Measurements from ENCODE around the gene NR2F2. TPM values are rescaled to one million over a fixed set of nuclear protein-coding genes. Genes with fewer than 3 reads are reported as not detected.

NR2F2 gene
- total RNA-seq, 4 donors from 2014 or later = 18.3 to 30.2 (median 20.4) TPM

DNA sequence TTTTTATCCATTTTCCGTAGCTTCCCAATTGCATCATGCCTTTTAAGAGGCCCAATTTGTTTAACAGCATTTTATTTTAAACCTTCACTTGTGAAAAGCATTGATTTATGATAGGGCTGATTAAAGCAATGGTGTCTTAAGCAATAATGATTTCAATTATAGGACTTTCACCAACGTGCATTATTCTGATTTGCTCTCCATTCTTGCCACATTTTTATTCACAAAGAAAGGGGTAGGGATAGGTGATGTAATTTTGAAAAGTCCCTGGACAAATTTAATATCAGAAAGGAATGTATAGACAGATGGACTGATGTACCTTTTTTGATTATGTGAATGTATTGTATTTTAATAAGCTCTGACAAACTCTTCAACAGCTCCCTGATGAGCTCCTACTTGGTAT, 37.9 kb upstream of the NR2F2 start:
- Histone ChIP-seq H3K4me1 (no peaks in the 10 kb centered on the region), H3K27me3 (no peaks in the 10 kb centered on the region), H3K9me3 (no peaks in the 10 kb centered on the region), H3K27ac (no peak overlapping the region), H3K4me3 (replicated peaks in 1 of 3) (no peak overlapping the region), H3K36me3 (no peaks in the 10 kb centered on the region)
- DNase-seq = no peak
- intact Hi-C loops (cut with DNase I) = no loop called here
- WGBS, 2 donors = 78% methylated on average over 2 of the region's 2 CpGs
- no peak for TF ChIP-seq POLR2A (IDR thresholded peaks at IDR 0.05)
- TF ChIP-seq, protein P1, sequence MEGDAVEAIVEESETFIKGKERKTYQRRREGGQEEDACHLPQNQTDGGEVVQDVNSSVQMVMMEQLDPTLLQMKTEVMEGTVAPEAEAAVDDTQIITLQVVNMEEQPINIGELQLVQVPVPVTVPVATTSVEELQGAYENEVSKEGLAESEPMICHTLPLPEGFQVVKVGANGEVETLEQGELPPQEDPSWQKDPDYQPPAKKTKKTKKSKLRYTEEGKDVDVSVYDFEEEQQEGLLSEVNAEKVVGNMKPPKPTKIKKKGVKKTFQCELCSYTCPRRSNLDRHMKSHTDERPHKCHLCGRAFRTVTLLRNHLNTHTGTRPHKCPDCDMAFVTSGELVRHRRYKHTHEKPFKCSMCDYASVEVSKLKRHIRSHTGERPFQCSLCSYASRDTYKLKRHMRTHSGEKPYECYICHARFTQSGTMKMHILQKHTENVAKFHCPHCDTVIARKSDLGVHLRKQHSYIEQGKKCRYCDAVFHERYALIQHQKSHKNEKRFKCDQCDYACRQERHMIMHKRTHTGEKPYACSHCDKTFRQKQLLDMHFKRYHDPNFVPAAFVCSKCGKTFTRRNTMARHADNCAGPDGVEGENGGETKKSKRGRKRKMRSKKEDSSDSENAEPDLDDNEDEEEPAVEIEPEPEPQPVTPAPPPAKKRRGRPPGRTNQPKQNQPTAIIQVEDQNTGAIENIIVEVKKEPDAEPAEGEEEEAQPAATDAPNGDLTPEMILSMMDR (IDR thresholded peaks at IDR 0.05) = no peak

DNA sequence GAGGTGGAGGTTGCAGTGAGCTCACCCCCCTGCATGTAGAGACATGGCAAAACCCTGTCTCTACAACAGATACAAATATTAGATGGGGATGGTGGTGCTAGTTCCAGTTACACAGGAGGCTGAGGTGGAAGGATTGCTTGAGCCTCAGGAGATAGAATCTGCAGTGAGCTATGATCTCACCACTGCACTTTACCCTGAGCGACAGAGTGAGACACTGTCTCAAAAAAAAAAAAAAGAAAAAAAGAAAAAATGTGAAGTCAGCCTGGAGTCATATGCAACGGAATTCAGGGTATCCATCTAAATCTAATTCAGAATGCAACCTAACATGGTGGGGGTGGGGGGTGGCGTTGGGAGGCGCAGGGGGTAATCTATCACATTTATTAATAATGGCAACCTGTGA, 37.1 kb upstream of the NR2F2 start:
- no peaks in the 10 kb centered on the region for H3K9me3 ChIP-seq
- H3K27ac ChIP-seq = no peak overlapping the region
- no peak overlapping the region for H3K4me3 ChIP-seq (replicated peaks in 1 of 3)
- TF ChIP-seq POLR2A (IDR thresholded peaks at IDR 0.05) = no peak
- TF ChIP-seq, protein P1 (IDR thresholded peaks at IDR 0.05) = no peak
- WGBS, 2 donors = 68 to 73% methylated on average over 4 of the region's 4 CpGs
- no peaks in the 10 kb centered on the region for H3K27me3 ChIP-seq
- no peaks in the 10 kb centered on the region for H3K4me1 ChIP-seq
- intact Hi-C loops (cut with DNase I) = no loop called here
- no peak for DNase-seq
- no peaks in the 10 kb centered on the region for H3K36me3 ChIP-seq

DNA sequence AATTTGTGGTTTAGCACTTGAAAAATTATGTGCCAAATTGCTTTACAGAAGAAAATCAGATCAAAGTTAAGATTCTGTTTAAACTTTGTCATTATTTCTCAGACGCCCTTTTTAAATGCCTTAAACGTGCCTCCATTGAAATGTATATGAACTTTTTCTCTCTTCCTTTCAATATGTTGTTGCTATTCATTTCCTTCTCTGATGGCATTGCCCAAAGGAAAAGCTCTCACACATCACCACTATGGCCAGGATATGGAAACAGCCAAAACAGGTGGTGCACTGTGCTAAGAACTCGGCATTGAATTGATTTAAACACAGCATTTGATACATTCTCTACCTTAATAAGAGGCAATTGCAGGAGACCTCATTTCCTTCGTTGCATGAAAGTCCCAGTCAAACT, 35.7 kb upstream of the NR2F2 start:
- Histone ChIP-seq H3K4me1 (no peaks in the 10 kb centered on the region), H3K4me3 (replicated peaks in 1 of 3) (no peak overlapping the region), H3K36me3 (no peaks in the 10 kb centered on the region), H3K27me3 (no peaks in the 10 kb centered on the region), H3K27ac (no peak overlapping the region), H3K9me3 (no peaks in the 10 kb centered on the region)
- no peak for DNase-seq
- TF ChIP-seq, protein P1 (IDR thresholded peaks at IDR 0.05) = no peak
- no peak for TF ChIP-seq POLR2A (IDR thresholded peaks at IDR 0.05)
- WGBS, 2 donors = 77 to 79% methylated on average over 4 of the region's 4 CpGs
- intact Hi-C loops (cut with DNase I) = no loop called here

DNA sequence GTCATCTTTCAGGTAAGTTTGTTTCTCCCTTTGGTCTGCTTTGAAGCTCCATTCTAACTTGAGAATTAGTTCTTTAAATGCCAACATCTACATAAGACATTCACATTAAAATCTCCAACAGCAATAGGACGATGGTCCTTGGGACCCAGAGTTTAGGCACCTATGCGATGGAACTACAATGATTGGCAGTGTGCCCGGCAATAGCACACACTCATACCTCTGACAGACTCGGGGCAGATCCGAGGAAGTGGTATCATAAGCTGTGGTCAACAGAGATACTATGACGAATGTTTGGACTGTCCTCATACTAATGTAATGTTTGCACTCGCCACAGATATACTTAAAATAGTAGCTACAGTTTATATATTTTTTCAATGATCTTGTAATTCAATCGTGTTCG, 34.2 kb upstream of the NR2F2 start:
- no peak for DNase-seq
- intact Hi-C loops (cut with DNase I) = no loop called here
- Histone ChIP-seq H3K9me3 (no peaks in the 10 kb centered on the region), H3K4me1 (no peaks in the 10 kb centered on the region), H3K4me3 (replicated peaks in 1 of 3) (no peak overlapping the region), H3K27ac (no peak overlapping the region), H3K27me3 (no peaks in the 10 kb centered on the region), H3K36me3 (no peaks in the 10 kb centered on the region)
- 85 to 89% methylated on average over 9 of the region's 9 CpGs for WGBS, 2 donors
- no peak for TF ChIP-seq POLR2A (IDR thresholded peaks at IDR 0.05)
- TF ChIP-seq, protein P1 (IDR thresholded peaks at IDR 0.05) = no peak

DNA sequence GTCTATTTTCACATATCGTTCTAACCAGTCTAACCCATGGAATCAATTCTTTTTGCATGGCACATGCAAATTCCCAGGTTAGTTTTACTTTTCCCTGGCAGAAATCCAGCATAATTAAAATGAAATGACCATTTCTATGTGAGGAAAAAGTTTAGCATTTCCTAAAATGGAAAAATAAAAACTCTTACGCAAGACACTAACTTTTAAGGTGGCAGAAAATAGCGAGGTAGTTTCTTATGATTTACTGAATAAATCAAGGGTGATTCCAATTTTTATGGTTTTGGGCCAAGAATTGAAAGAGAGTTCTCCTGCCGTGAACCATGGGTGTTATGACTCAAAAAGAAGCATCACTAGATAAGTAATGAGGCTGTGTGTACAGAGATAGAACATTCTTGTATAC, 32.7 kb upstream of the NR2F2 start:
- intact Hi-C loops (cut with DNase I) = no loop called here
- no peaks in the 10 kb centered on the region for H3K4me1 ChIP-seq
- no peaks in the 10 kb centered on the region for H3K9me3 ChIP-seq
- 87 to 92% methylated on average over 4 of the region's 4 CpGs for WGBS, 2 donors
- no peak for DNase-seq
- TF ChIP-seq POLR2A (IDR thresholded peaks at IDR 0.05) = no peak
- TF ChIP-seq, protein P1 (IDR thresholded peaks at IDR 0.05) = no peak
- H3K4me3 ChIP-seq (replicated peaks in 1 of 3) = no peak overlapping the region
- no peaks in the 10 kb centered on the region for H3K27me3 ChIP-seq
- H3K27ac ChIP-seq = no peak overlapping the region
- no peaks in the 10 kb centered on the region for H3K36me3 ChIP-seq
